GM21528 (cell line): Measurements from ENCODE around the gene TXNRD1.
"Not testable (repeated sequence)": the region's sequence is repeated elsewhere in the genome, so short reads cannot be mapped to it uniquely, and the experiment has no call there.

Experiments used
- ATAC-seq: cut with Tn5 transposase; IDR thresholded peaks from one replicate; pipeline ENCODE4 v1.9.1; 2021; ENCODE audit warnings: mild to moderate bottlenecking, moderate library complexity; ENCODE audit not compliant: unreplicated experiment, low FRiP score

Gene TXNRD1

GRCh38 chr12:104276273-104277131 is 60.9 kb downstream of the TXNRD1 start:
- ATAC-seq: no peak

DNA sequence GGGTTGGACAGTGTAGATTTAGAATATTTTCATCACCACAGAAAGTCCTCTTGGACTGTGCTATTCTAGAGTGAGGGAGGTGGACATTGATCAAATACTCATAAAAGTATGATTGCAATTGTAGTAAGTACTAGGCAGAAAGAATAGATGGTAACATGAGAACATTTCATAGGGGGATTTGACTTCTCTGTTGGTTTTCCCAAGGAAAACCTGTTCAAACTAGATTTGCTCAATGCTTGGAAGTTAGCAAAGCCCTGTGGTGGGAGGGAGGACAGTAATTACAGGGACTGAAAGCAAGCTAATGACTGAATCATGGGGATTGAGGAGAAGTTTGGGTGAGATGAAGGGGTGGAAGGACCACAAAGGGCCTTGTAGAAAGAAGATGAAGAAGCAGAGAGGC is 63.6 kb downstream of the TXNRD1 start:
- ATAC-seq: no peak

- no peak for ATAC-seq
Measured at GRCh38 chr12:104280111-104280510, 64.5 kb downstream of the TXNRD1 start.

DNA sequence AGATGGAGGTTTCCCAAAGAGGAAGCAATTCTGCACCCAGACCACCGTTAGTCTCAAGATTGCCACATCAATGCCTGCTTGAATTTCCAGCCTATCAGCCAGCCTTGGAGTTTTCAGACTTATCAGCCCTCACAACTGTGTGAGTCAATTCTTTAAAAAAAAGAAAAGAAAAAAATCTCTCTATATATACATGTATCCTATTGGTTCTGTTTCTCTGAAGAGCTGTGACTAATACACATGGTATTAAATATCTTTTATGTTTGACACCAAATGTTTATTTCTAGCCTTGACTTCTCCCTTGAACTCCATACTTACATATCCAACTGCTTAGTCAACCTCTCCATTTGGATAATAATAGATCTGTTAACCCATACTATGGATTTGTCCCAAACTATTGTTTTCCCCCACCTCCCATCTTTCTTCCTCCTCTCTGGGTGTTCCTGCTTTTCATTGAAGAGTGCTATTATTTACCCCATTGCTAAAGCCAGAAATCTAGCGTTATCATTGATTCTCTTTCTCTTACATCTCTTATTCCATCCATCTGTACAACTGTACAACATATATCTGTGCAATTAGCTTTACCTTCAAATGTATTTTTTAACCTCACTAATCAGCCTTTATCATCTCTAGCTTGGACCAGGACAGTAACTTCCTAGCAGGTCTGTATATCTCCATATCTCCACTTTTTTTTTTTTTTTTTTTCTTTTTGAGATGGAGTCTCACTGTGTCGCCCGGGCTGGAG is 65.3 kb downstream of the TXNRD1 start:
- no peak for ATAC-seq

GRCh38 chr12:104281636-104282035 is 66.1 kb downstream of the TXNRD1 start:
- ATAC-seq: no peak

GRCh38 chr12:104282109-104282508 is 66.5 kb downstream of the TXNRD1 start:
- no peak for ATAC-seq

DNA sequence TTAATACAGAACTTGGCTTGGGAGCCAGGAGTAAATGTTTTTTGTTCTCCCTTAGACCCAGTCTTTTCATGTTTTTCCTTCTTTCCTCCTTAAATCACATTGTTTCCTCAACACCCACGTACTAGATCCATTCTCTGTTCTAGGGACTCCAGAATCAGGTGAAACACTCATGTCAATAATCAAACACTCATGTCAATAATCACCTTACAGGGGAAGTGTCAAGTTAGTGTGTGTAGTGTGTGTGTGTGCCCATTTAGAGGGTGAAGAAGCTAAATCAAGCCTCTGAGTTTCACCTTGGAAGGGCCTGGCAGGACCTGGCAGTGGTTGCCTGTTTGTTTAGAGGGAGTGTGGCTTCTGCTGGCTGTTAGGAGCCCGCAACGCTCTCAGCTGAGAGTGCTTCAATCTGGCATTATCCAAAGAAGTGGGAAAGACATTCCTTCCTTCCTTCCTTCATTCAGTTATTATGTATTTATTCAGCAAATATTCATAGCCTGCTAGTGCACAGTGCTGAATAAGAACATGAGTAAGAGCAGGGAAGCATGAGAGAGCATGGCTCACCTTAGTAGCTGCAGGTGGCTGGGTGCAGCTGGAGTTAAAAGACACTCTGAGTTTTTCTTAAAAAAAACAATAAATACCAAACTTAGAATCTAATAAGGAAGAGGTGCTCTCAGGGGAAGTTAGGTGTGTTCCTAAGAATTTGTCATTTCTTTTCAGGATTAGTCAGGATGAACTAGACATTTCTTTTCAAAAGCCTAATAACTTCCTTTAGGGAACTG is 70.3 kb downstream of the TXNRD1 start:
- ATAC-seq: no peak

DNA sequence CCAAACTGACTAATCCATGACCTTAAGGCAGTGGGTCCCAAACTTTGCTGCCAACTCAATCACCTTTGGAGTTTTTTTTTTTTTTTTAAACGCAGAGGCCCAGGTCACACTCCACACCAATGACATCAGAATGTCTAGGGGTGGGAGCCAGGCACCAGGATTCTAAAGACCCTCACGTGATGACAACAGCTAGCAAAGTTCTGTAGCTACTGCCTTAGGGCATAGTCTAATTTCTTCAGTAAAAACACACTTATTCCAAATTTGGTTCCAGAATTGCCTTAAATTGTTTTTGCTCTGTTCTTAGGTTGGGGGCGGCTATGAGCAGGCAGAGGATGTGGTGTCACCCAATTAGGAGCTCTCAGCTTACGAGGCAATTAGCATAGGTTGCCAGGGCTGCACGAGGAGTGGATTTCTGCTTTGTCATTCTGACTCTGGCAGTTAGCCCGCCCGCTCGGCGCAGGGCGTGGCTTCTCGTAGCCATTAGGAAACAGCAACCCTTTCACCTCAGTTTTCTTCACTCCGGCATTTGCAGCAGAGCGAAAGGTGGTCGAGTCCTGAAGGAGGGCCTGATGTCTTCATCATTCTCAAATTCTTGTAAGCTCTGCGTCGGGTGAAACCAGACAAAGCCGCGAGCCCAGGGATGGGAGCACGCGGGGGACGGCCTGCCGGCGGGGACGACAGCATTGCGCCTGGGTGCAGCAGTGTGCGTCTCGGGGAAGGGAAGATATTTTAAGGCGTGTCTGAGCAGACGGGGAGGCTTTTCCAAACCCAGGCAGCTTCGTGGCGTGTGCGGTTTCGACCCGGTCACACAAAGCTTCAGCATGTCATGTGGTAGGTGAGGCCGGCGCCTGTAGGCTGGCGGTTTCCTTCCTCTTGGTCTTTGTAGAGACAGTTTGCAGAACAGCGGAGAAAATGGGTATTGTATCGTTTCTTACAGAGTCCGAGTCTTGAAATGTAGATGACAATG is 71.2 kb downstream of the TXNRD1 start:
- ATAC-seq: peak; percentile 92

GRCh38 chr12:104288635-104289274 is 73.2 kb downstream of the TXNRD1 start:
- peak; percentile 50 for ATAC-seq

- ATAC-seq: no peak
Measured at GRCh38 chr12:104290320-104290719, 74.7 kb downstream of the TXNRD1 start.

- no peak for ATAC-seq
Measured at GRCh38 chr12:104290855-104291254, 75.3 kb downstream of the TXNRD1 start.

GRCh38 chr12:104291867-104292524 is 76.4 kb downstream of the TXNRD1 start:
- ATAC-seq: no peak

GRCh38 chr12:104292872-104293794 is 77.6 kb downstream of the TXNRD1 start:
- ATAC-seq: no peak

- not testable (repeated sequence) for ATAC-seq
Measured at GRCh38 chr12:104294158-104294859, 78.7 kb downstream of the TXNRD1 start.

GRCh38 chr12:104294927-104295668 is 79.5 kb downstream of the TXNRD1 start:
- no peak for ATAC-seq

GRCh38 chr12:104295954-104296353 is 80.4 kb downstream of the TXNRD1 start:
- ATAC-seq: no peak
